Brain microvascular endothelial cell (primary cell): ENCODE measurements around the gene SRMS.

Experiments
- DNase-seq: peaks from one replicate; pipeline ENCODE4 v3.0.0-alpha.2; 2020
- H3K27ac ChIP-seq: fragments of 250-450 bp; sonication (Bioruptor Pico); 2 replicates; pipeline ENCODE4 v1.5.1; 2020; ENCODE audit warnings: mild to moderate bottlenecking, moderate library complexity
- H3K27me3 ChIP-seq: fragments of 250-450 bp; sonication (Bioruptor Pico); replicated peaks from 2 replicates; pipeline ENCODE4 v1.5.1; 2020; ENCODE audit warnings: mild to moderate bottlenecking
- H3K36me3 ChIP-seq: fragments of 250-450 bp; sonication (Bioruptor Pico); replicated peaks from 2 replicates; pipeline ENCODE4 v1.5.1; 2020; ENCODE audit warnings: mild to moderate bottlenecking
- H3K4me3 ChIP-seq: 2 replicates; pipeline ENCODE4 v1.5.1; 2011; ENCODE audit warnings: low read depth, mild to moderate bottlenecking, control low read depth, low read length, moderate library complexity
- in situ Hi-C: cut with HindIII; loops from 2 replicates; pipeline ENCODE4 v1.10.0; 2017; ENCODE audit warnings: low sequenced_read_pairs, low pct_ligation_motif_present
- TF ChIP-seq, protein P1 (sequence below): IDR thresholded peaks from 2 replicates; pipeline ENCODE4 v1.5.1; 2011; ENCODE audit warnings: low read depth, mild to moderate bottlenecking, moderate library complexity, low read length, control low read depth, inconsistent platforms; ENCODE audit errors: missing control alignments

SRMS gene

GRCh38 chr20:63587776-63588591, 40.4 kb upstream of the SRMS start:
- peaks cover 4% of the 10 kb centered on the region for H3K36me3 ChIP-seq

DNA sequence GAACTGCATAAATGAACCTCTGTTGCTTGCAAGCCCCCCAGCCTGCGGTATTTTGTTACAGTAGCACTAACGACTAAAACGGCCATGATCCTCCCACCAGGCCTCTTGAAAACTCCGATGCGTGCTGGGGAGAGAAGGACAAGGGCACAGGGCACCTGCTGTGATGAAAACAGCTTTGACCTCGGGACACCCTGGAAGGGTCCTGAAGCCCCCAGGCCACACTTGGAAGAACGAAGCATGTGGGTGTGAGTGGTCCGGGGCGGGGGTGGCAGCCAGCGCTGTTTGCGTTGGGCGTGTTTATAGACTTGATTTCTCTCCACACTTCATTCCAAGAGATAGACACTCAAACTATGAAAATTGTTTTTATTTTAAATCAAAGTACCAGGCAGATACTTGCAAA, 39.7 kb upstream of the SRMS start:
- Histone ChIP-seq H3K36me3 (peaks cover 4% of the 10 kb centered on the region), H3K27ac (no peak overlapping the region), H3K4me3 (no peak overlapping the region), H3K27me3 (no peaks in the 10 kb centered on the region)
- TF ChIP-seq, protein P1, sequence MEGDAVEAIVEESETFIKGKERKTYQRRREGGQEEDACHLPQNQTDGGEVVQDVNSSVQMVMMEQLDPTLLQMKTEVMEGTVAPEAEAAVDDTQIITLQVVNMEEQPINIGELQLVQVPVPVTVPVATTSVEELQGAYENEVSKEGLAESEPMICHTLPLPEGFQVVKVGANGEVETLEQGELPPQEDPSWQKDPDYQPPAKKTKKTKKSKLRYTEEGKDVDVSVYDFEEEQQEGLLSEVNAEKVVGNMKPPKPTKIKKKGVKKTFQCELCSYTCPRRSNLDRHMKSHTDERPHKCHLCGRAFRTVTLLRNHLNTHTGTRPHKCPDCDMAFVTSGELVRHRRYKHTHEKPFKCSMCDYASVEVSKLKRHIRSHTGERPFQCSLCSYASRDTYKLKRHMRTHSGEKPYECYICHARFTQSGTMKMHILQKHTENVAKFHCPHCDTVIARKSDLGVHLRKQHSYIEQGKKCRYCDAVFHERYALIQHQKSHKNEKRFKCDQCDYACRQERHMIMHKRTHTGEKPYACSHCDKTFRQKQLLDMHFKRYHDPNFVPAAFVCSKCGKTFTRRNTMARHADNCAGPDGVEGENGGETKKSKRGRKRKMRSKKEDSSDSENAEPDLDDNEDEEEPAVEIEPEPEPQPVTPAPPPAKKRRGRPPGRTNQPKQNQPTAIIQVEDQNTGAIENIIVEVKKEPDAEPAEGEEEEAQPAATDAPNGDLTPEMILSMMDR: no peak
- no peak for DNase-seq
- in situ Hi-C loops: loop anchor here (25.0 kb wide), 2 partner anchors 100 to 300 kb away; partner anchors contain the start of genes DNAJC5 and TNFRSF6B

More at GRCh38 chr20:63587776-63588591, 40.4 kb upstream of the SRMS start:
- H3K27ac ChIP-seq: no peak overlapping the region
- DNase-seq: no peak
- H3K27me3 ChIP-seq: no peaks in the 10 kb centered on the region
- TF ChIP-seq, protein P1: no peak
- no peak overlapping the region for H3K4me3 ChIP-seq
- in situ Hi-C loops: loop anchor here (25.0 kb wide), 2 partner anchors 99 to 299 kb away; partner anchors contain the start of genes DNAJC5 and TNFRSF6B

DNA sequence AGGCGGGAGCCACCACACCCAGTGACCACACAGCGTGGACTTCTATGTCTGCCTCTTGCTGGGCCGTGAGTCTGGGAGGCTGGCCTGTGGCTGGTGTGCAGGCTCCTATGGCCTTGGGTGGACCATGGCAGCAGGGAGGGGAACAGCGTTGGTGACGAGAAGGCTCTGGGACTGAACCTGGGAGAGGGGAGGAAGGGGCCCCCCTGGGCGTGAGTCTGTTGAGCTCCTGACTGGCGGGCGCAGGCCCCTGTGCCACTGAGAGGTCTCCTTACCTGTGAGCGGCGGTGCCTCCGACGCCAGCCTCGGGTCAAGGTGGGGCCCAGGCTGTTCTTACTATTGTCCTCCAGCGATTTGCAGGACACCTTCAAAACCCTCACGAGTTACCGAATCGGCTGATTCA, 39.2 kb upstream of the SRMS start:
- no peak overlapping the region for H3K4me3 ChIP-seq
- TF ChIP-seq, protein P1: no peak
- H3K36me3 ChIP-seq: no peaks in the 10 kb centered on the region
- H3K27ac ChIP-seq: no peak overlapping the region
- DNase-seq: no peak
- in situ Hi-C loops: loop anchor here (25.0 kb wide), 2 partner anchors 101 to 301 kb away; partner anchors contain the start of genes DNAJC5 and TNFRSF6B
- H3K27me3 ChIP-seq: no peaks in the 10 kb centered on the region

DNA sequence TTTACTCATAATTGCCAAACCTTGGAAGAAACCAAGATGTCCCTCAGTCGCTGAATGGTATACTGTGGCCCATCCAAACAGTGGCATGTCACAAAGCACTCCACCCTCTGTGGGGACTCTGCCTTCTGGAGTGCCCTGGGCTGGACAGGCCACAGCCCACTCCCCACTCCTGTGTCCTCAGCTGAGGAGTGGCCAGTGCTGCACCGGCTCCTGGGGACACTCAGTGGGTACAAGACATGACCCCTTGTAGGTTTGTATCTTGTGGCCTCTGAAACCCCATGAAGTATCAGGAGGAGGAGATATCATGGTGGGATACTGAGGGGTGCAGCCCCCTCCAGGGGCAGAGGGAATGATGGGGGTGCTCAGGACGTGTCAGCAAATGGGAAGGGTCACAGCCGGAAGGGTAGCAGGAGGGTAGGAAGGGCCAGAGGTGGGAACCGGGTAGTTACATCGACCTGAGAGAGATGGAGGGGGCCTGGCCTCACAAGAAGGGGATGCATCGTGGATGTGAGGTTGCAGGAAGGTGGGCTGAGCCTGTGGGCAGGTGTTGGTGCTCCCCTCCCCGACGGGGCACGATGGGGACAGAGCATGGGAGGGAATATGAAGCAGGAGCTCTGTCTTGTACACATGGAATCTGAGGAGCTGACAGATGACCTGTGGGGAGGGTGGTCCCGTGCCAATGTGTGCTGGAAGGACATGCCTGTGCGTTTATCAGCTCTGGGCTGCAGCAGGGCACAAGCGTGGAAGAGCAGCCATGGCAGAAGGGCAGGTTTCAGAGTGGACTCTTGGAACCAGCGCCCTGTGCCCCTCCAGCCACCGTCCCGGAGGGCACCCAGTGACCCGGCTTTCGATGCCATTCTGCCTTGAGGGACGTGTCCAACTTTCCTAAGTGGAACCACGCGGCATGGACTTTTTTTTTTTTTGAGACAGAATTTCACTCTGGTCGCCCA, 38.3 kb upstream of the SRMS start:
- no peak overlapping the region for H3K4me3 ChIP-seq

DNA sequence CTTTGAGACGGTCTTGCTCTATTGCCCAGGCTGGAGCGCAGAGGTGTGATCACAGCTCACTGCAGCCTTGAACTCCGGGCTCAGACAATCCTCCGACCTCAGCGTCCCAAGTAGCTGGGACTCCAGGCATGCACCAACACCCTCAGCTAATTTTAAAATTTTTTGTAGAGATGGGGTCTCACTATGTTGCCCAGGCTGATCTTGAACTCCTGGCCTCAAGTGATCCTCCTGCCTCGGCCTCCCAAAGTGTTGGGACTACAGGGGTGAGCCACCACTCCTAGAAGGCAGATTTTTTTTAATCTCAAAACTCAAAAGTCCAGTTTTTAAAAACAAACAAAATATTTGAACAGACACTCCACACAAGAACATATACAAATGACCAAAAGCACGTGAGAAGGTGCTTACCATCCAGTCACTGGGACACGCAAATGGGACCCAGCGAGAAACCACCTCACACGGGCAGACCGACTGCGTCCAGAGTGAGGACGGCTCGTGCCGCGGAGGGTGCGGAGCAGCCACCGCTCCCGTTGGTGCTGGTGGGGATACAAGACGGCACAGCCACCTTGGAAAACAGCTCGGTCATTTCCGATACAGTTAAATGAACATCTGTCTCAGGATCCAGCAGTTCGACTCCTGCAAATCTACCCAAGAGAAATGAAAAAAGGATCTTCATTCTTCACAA, 35.0 kb upstream of the SRMS start:
- Histone ChIP-seq H3K4me3 (peak overlapping the region; percentile 29), H3K27ac (no peak overlapping the region), H3K27me3 (no peaks in the 10 kb centered on the region), H3K36me3 (no peaks in the 10 kb centered on the region)
- TF ChIP-seq, protein P1: no peak
- DNase-seq: no peak
- in situ Hi-C loops: loop anchor here (25.0 kb wide), 2 partner anchors 105 to 305 kb away; partner anchors contain the start of genes DNAJC5 and TNFRSF6B

More for the DNA sequence above, 38.3 kb upstream of the SRMS start:
- DNase-seq: no peak
- TF ChIP-seq, protein P1: no peak
- no peak overlapping the region for H3K27ac ChIP-seq
- H3K36me3 ChIP-seq: no peaks in the 10 kb centered on the region
- H3K27me3 ChIP-seq: no peaks in the 10 kb centered on the region
- in situ Hi-C loops: loop anchor here (25.0 kb wide), 2 partner anchors 101 to 301 kb away; partner anchors contain the start of genes DNAJC5 and TNFRSF6B
